Parathyroid adenoma (tissue), 2 donors: ENCODE results near the gene TRPV5.

ENCODE experiments used
- H2AFZ ChIP-seq: fragments of 300-600 bp; sonication (generic); one replicate; pipeline ENCODE4 v1.7.0; 2017; ENCODE audit warnings: antibody characterized with exemption, mild to moderate bottlenecking
- H3K27ac ChIP-seq: fragments of 300-600 bp; sonication (generic); one replicate; pipeline ENCODE4 v1.7.0; 2017
- H3K27me3 ChIP-seq: fragments of 300-600 bp; sonication (generic); one replicate; pipeline ENCODE4 v1.7.0; 2017; ENCODE audit warnings: low read length; ENCODE audit not compliant: control insufficient read depth, insufficient read depth
- H3K36me3 ChIP-seq: fragments of 300-600 bp; sonication (generic); one replicate; pipeline ENCODE4 v1.7.0; 2017; ENCODE audit warnings: low read length; ENCODE audit not compliant: control insufficient read depth, insufficient read depth
- H3K4me1 ChIP-seq: fragments of 300-600 bp; sonication (generic); one replicate; pipeline ENCODE4 v1.7.0; 2017; ENCODE audit warnings: control low read depth
- H3K4me2 ChIP-seq: fragments of 300-600 bp; sonication (generic); one replicate; pipeline ENCODE4 v1.7.0; 2017; ENCODE audit warnings: low read length
- H3K4me3 ChIP-seq: fragments of 300-600 bp; sonication (generic); one replicate; pipeline ENCODE4 v1.7.0; 2017; ENCODE audit warnings: low read depth, low read length
- H3K79me2 ChIP-seq: fragments of 300-600 bp; sonication (generic); one replicate; pipeline ENCODE4 v1.7.0; 2017; ENCODE audit warnings: control low read depth
- H3K9ac ChIP-seq: fragments of 300-600 bp; sonication (generic); one replicate; pipeline ENCODE4 v1.7.0; 2017; ENCODE audit warnings: mild to moderate bottlenecking
- H3K9me3 ChIP-seq: fragments of 300-600 bp; sonication (generic); one replicate; pipeline ENCODE4 v1.7.0; 2017; ENCODE audit warnings: low read length; ENCODE audit not compliant: control insufficient read depth
- TF ChIP-seq, protein P1 (sequence below): fragments of 300-600 bp; sonication (generic); IDR thresholded peaks from one replicate; pipeline ENCODE4 v1.7.0; 2017; ENCODE audit warnings: antibody characterized with exemption, mild to moderate bottlenecking
- donor health status: primary hyperparathyroidism.

Gene TRPV5

DNA sequence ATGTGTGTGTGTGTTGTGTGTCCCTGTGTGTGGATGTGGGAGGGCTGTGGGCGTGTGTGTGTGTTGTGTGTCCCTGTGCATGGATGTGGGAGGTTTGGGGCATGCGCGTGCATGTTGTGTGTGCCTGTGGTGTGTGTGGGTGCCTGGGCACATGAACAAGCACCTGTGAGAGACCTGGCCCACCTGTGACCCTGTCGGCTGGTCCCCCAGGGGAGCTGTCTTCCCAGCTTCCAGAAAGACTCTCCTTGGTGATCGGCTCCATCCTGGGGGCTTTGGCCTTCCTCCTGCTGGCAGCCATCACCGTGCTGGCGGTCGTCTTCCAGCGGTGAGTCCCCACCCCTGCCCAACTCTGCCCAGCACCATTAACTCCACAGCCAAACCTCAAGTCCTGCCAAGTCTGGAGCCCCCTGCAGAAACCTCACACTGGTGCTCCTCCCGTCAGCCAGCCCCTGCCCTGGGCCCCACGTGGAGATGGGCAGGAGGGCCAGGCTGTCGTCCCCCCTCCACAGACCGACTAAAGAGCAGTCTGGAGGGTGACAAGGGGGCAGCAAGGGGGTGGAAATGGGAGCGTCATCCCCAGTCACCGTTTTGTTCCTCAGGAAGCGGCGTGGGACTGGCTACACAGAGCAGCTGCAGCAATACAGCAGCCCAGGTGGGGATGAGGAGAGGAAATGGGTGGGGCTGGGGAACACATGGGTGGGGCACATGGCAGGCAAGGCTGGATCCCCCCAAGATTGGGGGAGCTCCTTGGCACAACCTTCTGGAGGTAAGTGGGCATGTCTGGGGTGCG lies 66.0 kb downstream of the TRPV5 start:
- Histone ChIP-seq H3K4me2 (no peak overlapping the region), H3K36me3 (no peaks in the 10 kb centered on the region), H3K79me2 (no peaks in the 10 kb centered on the region), H3K27ac (no peak overlapping the region), H3K4me3 (no peak overlapping the region), H3K9me3 (no peaks in the 10 kb centered on the region), H3K27me3 (no peaks in the 10 kb centered on the region), H3K9ac (no peak overlapping the region), H2AFZ (no peak overlapping the region), H3K4me1 (no peaks in the 10 kb centered on the region)
- TF ChIP-seq, protein P1, sequence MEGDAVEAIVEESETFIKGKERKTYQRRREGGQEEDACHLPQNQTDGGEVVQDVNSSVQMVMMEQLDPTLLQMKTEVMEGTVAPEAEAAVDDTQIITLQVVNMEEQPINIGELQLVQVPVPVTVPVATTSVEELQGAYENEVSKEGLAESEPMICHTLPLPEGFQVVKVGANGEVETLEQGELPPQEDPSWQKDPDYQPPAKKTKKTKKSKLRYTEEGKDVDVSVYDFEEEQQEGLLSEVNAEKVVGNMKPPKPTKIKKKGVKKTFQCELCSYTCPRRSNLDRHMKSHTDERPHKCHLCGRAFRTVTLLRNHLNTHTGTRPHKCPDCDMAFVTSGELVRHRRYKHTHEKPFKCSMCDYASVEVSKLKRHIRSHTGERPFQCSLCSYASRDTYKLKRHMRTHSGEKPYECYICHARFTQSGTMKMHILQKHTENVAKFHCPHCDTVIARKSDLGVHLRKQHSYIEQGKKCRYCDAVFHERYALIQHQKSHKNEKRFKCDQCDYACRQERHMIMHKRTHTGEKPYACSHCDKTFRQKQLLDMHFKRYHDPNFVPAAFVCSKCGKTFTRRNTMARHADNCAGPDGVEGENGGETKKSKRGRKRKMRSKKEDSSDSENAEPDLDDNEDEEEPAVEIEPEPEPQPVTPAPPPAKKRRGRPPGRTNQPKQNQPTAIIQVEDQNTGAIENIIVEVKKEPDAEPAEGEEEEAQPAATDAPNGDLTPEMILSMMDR, result no peak

DNA sequence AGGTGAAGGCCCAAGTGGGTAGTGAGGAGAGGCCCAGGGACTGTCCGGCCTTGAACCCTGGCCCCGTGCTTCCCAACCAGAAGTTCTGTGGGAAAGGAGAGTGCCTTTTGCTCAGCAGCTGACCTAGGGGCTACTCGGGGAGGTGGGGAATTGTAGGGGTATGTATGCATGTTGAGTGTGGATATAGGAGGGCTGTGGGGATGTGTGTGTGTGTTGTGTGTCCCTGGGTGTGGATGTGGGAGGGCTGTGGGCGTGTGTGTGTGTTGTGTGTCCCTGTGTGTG lies 66.5 kb downstream of the TRPV5 start:
- TF ChIP-seq, protein P1, result no peak
- no peak overlapping the region for H3K4me2 ChIP-seq
- no peaks in the 10 kb centered on the region for H3K9me3 ChIP-seq
- H2AFZ ChIP-seq, result no peak overlapping the region
- no peak overlapping the region for H3K27ac ChIP-seq
- H3K4me3 ChIP-seq, result no peak overlapping the region
- no peaks in the 10 kb centered on the region for H3K4me1 ChIP-seq
- no peaks in the 10 kb centered on the region for H3K79me2 ChIP-seq
- no peaks in the 10 kb centered on the region for H3K36me3 ChIP-seq
- no peak overlapping the region for H3K9ac ChIP-seq
- H3K27me3 ChIP-seq, result no peaks in the 10 kb centered on the region

DNA sequence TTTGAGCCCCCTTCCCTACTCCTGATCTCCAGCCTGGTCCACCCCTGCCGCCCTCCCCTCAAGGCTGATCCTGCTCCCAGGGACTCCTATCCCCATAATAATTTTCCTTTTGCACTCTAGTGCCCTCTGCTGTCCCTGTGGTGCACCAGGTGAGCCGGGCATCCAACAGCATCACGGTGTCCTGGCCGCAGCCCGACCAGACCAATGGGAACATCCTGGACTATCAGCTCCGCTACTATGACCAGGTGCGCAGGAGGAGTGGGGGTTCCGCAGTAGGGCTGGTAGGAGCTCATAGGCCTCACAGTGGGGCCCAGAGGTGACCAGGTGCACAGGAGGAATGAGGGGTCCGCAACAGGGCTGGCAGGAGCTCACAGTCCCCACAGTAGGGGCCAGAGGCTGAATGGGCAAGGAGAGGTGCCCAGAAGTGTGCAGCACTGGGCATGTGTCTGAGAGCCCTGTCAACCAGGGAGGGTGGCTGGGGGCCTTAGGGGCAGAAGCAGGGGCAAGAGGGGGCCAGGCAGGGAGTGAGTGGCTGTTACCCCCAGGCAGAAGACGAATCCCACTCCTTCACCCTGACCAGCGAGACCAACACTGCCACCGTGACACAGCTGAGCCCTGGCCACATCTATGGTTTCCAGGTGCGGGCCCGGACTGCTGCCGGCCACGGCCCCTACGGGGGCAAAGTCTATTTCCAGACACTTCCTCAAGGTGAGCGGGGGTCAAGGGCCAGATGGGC lies 67.0 kb downstream of the TRPV5 start:
- Histone ChIP-seq H3K4me1 (no peaks in the 10 kb centered on the region), H3K9ac (no peak overlapping the region), H3K9me3 (no peaks in the 10 kb centered on the region), H3K4me2 (no peak overlapping the region), H3K27ac (no peak overlapping the region), H2AFZ (no peak overlapping the region), H3K79me2 (no peaks in the 10 kb centered on the region), H3K36me3 (no peaks in the 10 kb centered on the region), H3K27me3 (no peaks in the 10 kb centered on the region), H3K4me3 (no peak overlapping the region)
- TF ChIP-seq, protein P1, result peak; percentile 81

DNA sequence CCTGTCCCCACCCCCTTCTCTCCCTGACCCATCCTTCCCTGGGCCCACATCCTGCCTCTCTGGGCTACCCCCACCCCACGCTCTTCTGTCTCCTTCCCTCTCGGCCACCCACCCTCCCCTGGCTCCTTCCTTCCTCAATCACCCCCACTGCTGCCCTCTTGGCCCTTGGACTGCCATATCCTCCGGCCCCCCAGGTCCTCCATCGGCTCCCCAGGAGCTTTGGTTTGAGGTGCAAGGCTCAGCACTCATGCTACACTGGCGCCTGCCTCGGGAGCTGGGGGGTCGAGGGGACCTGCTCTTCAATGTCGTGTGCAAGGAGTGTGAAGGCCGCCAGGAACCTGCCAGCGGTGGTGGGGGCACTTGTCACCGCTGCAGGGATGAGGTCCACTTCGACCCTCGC lies 67.8 kb downstream of the TRPV5 start:
- H3K27me3 ChIP-seq, result no peaks in the 10 kb centered on the region
- H3K4me1 ChIP-seq, result no peaks in the 10 kb centered on the region
- no peaks in the 10 kb centered on the region for H3K9me3 ChIP-seq
- TF ChIP-seq, protein P1, result no peak
- H3K9ac ChIP-seq, result no peak overlapping the region
- no peak overlapping the region for H2AFZ ChIP-seq
- H3K79me2 ChIP-seq, result no peaks in the 10 kb centered on the region
- no peaks in the 10 kb centered on the region for H3K36me3 ChIP-seq
- no peak overlapping the region for H3K4me3 ChIP-seq
- H3K27ac ChIP-seq, result no peak overlapping the region
- no peak overlapping the region for H3K4me2 ChIP-seq
